NCI-H2029 (cell line): ENCODE data around the gene CNTNAP2.

ENCODE experiments used
- DNase-seq: peaks from one replicate; lab custom pipeline; 2025; lab: John Stamatoyannopoulos, UW

CNTNAP2 gene

GRCh38 chr7:147400925-147401324 is 1284.3 kb downstream of the CNTNAP2 start:
- DNase-seq: no peak

GRCh38 chr7:147405621-147406020 is 1289.0 kb downstream of the CNTNAP2 start:
- no peak for DNase-seq

GRCh38 chr7:147406521-147407135 is 1290.0 kb downstream of the CNTNAP2 start:
- no peak for DNase-seq

DNA sequence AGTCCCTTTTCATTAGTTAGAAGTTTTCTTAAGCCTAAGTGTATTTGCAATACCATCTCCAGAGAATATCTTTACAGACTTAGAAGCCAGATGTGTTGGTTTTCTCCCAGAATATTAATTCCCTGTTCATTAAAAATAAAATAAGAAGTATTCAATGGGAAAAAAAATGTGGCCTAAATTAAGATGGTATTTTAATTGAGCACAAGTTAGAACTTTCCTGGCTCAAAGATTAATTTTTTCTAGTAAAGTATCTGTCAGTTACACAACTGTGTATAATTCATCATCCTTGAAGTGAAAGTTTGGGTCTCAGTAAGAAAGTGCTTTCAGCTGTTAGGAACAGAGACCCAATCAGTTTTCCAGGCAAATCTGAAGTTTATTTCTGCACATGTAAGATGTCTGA is 1294.5 kb downstream of the CNTNAP2 start:
- DNase-seq: no peak

GRCh38 chr7:147412109-147412508 is 1295.5 kb downstream of the CNTNAP2 start:
- DNase-seq: no peak

DNA sequence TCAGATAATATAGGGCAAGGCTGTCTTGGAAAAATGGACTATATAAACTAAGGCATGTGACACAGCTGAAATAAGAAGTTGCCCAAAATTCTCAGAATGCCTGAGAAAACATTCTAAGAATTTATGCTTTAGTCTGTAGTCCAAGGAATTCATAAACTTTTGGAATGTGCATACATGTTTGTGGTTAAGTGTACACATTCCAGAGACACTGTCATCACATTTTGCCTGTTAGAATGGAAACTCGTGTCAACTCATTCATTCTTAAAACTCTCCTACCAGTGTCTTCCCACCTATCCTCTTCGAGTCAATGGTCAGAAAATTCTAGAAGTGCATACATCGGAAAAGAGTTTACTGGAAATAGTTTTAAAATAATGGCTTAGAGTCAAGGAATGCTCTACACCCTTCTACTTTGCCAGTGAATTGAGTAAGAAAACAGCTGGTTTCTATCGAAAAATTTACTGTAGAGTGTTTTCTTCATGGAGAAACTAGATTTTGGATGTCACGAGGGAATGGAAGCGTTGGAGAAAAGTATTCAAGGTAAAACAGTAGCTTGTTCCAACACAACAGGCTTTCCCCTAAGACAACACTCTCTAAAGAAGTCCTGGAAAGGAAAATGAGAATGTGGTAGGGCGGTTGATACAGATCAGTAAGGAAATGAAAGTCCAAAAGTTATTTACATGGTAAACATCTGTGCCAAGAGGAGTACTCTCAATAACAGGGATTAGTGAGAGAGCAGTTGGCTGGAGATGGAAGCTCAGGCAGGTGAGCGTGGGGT is 1296.4 kb downstream of the CNTNAP2 start:
- DNase-seq: peak; percentile 4

DNA sequence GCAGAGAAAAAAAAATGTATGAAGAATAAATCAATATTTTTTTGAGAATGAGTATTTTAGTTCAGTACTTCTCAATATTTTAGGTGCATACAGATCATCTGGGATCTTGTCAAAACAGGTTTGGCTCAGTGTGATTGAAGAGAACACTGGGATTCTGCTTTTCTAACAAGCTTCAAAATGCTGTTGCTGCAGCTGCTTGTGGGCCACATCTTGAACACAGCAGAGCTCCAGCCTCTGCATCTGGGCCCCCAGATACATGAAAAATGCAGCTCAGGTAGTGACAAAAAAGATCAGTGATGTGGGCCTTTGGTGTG is 1296.9 kb downstream of the CNTNAP2 start:
- no peak for DNase-seq

- DNase-seq: no peak
These were observed 1299.4 kb downstream of the CNTNAP2 start for GRCh38 chr7:147415991-147416390.

- DNase-seq: peak; percentile 20
These were observed 1302.4 kb downstream of the CNTNAP2 start for GRCh38 chr7:147418966-147419365.

DNA sequence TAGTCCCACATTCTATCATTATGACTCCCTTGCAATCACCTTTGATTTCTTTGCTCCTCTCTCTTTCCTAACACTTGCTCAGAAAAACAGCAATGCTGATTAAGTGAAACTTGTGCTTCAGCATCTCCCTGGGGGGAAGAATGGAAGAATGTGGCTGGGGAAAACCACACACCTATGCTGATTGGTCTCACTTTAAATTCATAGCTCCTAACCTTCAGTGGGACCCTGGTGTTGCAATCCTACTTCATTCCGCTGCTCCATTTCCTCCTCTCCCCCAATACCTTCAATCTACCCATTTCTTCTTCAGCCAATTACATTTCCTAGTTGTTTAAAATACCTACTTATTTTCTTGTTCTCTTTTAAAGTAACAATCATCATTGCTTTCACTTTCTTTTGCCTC is 1307.3 kb downstream of the CNTNAP2 start:
- no peak for DNase-seq

- no peak for DNase-seq
These were observed 1311.5 kb downstream of the CNTNAP2 start for GRCh38 chr7:147428075-147428474.

DNA sequence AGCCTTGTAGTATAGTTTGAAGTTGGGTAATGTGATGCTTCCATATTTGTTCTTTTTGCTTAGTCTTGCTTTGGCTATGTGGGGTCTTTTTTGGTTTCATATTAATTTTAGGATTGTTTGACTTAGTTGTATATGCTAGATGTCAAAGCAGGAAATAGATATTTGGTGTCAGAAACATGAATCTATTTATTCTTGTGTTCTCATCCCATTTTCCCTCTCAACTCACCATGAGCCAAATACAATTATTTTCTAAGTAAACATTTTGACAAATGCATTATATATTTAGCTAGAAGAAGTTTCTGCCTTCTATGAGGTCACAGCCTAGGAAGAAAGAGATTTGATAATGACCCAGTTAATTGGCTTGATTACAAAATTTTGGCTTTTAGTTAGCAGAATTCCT is 1313.4 kb downstream of the CNTNAP2 start:
- DNase-seq: no peak

DNA sequence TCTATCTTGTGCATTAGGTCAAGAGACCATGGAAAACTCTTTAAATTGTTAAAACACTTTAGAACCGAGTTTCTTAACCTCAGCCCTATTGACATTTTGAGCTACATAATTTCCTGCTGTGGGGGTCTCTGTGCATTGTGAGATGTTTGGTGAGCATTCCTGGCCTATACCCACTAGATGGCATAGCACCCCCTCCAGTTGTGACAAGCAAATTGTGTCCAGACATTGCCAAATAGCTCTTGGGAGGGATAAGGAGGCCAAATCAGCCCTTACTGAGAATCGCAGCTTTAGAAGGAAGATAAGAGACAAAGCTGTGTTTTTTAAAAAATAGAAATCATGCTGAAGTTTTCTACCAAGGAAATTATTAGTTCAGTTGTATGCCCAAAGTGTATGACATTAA is 1315.5 kb downstream of the CNTNAP2 start:
- DNase-seq: no peak

GRCh38 chr7:147432576-147432975 is 1316.0 kb downstream of the CNTNAP2 start:
- no peak for DNase-seq

GRCh38 chr7:147436718-147437117 is 1320.1 kb downstream of the CNTNAP2 start:
- DNase-seq: no peak

- DNase-seq: no peak
These were observed 1321.6 kb downstream of the CNTNAP2 start for GRCh38 chr7:147438216-147438615.

DNA sequence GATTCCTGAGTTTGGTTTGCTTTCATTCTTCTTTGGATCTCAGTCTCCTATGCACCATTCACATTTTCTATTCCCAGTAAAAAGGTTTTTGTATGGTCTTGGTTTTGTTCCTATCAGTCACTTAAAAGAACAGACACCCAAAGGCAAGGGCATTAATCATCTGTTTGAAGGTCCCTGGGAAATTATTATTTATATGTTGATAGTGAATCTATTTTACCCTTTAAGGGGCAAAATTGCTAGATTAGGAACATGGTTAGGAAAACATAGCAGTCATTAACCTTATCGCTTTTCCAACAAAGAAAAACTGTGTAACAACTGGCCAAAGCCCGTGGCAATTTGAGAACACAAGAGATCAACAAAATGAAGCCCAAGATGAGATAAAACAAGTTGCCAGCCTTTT is 1327.3 kb downstream of the CNTNAP2 start:
- DNase-seq: no peak

DNA sequence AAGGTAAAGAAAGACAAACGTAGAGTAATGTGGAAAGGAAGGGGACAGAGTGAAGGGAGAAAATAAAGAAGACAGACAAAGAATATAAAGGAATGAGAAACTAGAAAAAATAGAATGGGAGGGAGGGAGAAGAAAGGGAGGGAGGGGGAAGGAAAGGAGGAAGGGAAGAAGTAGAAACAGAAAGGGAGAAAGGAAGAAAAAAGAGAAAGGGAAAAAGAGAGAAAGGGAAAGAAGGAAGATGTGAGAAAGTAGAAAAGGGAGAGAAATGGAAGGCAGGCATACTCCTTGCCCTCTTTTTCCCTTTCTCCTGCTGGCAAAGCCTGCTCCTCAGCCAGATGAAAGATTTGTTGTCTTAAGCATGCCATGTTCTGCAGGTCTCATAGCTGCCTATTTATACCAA is 1336.2 kb downstream of the CNTNAP2 start:
- DNase-seq: no peak

DNA sequence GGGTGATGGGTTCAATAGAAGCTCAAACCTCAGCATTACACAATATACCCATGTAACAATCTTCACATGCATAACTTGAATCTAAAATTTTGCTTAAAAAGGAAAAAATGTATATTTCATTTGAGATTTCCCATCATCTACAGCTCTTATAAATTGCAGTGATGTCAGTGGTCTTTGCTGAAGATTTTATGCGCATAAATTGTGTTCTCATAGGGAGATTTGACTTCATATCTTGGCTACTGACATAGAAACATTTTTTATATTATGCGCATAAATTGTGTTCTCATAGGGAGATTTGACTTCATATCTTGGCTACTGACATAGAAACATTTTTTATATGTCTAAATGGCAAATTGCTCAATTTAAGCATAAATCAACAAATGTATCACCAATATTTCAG is 1348.6 kb downstream of the CNTNAP2 start:
- no peak for DNase-seq

DNA sequence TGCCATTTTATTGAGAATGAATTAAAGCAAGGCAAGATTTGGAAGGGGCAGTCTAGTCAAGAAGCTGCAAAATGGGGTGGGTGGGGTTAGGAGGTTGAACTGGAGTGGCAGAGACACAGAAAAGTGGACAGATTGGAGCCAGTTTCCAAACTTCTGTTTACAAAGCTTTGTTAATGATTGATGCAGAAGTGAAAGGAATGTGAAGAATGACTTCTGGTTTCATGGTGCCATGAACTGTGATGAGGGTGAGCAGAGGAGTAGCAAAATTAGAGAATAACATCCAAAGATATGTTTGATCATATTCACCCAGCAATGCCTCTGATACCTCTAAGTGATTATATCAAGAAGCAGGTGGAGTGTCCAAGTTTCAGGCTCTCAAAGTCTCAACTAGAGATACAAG is 1356.0 kb downstream of the CNTNAP2 start:
- no peak for DNase-seq

DNA sequence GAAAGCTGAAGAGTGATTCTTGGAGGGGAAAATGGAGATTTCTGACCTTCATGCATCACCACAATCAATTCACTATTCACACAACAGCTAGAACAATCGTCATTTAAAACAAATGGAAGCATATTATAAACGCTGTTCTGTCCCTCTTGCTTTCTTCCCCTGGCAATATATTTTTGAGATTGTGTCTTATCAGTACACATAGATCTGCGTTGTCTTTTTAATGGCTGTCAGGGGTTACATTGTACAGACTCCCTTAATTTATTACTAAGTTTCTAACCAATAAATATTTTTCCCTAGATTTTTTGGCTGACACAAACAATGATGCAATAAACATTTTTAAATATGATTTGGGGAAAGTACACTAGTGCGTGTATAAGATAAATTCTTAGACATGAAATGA is 1358.3 kb downstream of the CNTNAP2 start:
- DNase-seq: no peak

DNA sequence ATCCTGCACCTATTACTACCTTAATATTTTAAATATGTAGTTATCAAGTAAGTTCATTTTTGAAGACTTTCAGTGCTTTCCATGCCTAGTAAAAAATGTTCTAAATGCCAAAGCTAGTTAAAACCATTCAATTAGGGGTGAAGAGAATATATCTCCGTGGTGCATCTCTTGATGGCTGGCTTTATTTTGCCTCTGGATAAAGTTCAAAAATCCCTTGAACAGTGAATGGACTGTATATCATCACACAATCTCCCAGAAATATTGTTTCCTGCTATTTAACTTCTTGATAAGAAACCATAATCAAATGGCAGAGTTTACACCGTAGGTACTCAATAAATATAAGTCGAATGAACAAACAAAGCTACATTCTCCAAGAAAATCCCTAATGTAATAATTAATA is 1360.9 kb downstream of the CNTNAP2 start:
- no peak for DNase-seq

GRCh38 chr7:147478796-147479195 is 1362.2 kb downstream of the CNTNAP2 start:
- DNase-seq: no peak
